ENCODE data around the gene SLC4A1AP.
A peak's percentile ranks its signal among the peaks of the same experiment; 100 is the strongest.

The SLC4A1AP gene

DNA sequence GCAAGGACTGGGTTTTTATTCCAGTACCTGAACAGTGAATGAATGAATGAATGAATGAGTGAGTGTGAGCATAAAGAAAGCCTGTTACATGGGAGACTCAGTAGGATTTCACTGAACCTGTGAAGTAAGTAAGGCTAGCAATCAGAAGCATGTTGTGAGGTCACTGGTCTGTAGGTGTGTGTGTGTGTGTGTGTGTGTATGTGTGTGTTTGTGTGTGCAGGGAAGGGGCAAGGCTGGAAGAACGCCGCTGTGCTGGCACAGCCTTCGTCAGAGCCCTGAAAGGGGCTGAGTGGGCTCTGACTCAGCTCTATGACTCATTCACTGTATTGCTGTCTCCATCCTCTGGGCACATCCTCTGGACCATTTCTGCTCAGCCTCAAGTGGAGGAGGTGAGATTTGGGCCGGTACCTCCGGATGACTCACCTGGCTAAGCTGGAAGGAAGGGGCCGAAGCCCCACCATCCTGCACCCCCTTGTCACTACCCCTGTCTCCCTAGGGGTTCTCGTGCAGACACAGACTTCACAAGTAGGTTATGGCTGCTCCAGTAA, 56.4 kb downstream of the SLC4A1AP start:
- DNase-seq (ENCODE audit: low read depth in 2 of 2) = peak; percentile 17 to 22

- no peak for DNase-seq (ENCODE audit: low read depth in 2 of 2)
Measured at GRCh38 chr2:27721335-27721734, 57.6 kb downstream of the SLC4A1AP start.

- DNase-seq (ENCODE audit: low read depth in 2 of 2) = no peak
Measured at GRCh38 chr2:27721884-27722485, 58.3 kb downstream of the SLC4A1AP start.

GRCh38 chr2:27723372-27724144, 59.9 kb downstream of the SLC4A1AP start:
- DNase-seq (ENCODE audit: low read depth in 2 of 2) = no peak

DNA sequence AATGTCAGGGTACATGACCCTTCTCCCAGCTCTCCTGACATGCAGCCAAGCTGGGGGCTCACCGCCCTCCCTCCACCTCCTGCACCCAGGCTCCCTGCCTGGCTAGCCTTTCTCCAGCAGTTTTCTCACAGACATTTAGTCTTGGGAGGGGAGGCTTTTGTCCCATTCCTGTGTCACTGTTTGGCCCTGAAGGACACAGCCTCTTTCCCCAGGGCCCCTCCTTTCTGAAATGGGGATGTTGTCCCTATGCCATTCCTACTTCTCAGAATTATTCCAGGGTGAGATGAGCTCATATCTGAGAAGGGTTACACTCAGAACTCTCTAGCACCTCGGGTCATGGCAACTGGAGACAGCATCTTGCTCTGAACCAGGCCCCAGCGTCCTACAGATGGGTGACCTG, 60.5 kb downstream of the SLC4A1AP start:
- no peak for DNase-seq (ENCODE audit: low read depth in 2 of 2)

GRCh38 chr2:27724905-27725701, 61.4 kb downstream of the SLC4A1AP start:
- no peak for DNase-seq (ENCODE audit: low read depth in 2 of 2)

- no peak for DNase-seq (ENCODE audit: low read depth in 2 of 2)
Measured at GRCh38 chr2:27727257-27727656, 63.6 kb downstream of the SLC4A1AP start.

- no peak for DNase-seq (ENCODE audit: low read depth in 2 of 2)
Measured at GRCh38 chr2:27728081-27728858, 64.6 kb downstream of the SLC4A1AP start.

DNA sequence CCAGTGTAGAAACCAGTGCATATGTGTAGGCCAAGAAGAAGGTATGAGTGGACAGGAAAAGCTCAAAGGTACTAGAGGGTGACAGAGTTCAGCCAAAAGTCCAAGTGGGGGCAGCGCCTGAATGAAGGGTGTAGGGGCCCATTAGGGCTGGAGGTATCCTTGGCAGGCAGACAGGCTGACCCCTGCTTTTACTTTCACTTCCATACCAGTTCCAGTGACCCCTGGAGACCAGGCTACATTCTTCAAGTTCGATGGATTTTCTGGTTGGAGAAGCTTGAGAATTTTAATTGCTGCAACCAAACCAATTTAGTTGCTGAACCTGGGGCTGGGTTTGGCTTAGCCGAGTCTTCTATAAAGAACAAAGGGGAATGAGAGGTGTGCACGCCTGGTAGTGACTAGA, 65.5 kb downstream of the SLC4A1AP start:
- DNase-seq (ENCODE audit: low read depth in 2 of 2) = no peak

GRCh38 chr2:27729614-27730013, 65.9 kb downstream of the SLC4A1AP start:
- no peak for DNase-seq (ENCODE audit: low read depth in 2 of 2)

GRCh38 chr2:27730261-27730662, 66.6 kb downstream of the SLC4A1AP start:
- DNase-seq (ENCODE audit: low read depth in 2 of 2) = no peak

GRCh38 chr2:27730980-27731691, 67.4 kb downstream of the SLC4A1AP start:
- DNase-seq (ENCODE audit: low read depth in 2 of 2) = no peak

GRCh38 chr2:27734305-27734704, 70.6 kb downstream of the SLC4A1AP start:
- DNase-seq (ENCODE audit: low read depth in 2 of 2) = no peak

GRCh38 chr2:27735263-27735904, 71.7 kb downstream of the SLC4A1AP start:
- peak; percentile 52 to 54 for DNase-seq (ENCODE audit: low read depth in 2 of 2)

- DNase-seq (ENCODE audit: low read depth in 2 of 2) = no peak
Measured at GRCh38 chr2:27736031-27736889, 72.6 kb downstream of the SLC4A1AP start.

DNA sequence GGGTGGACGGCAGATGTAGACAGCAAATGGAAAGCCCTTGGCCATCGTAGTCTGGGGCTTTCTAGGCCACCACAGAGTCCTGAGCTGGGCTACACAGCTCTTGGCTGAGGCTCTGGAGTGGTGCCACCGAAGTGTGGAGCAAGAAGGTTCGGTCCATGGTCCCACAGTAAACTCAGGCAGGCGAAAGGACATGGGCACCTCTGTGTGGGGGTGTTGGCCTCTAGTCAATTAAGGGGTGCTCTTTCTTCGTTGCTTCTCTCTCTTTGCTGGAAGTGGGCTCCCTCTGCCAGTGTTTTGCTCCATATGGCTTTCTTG, 73.2 kb downstream of the SLC4A1AP start:
- no peak for DNase-seq (ENCODE audit: low read depth in 2 of 2)

GRCh38 chr2:27737676-27738348, 74.1 kb downstream of the SLC4A1AP start:
- no peak for DNase-seq (ENCODE audit: low read depth in 2 of 2)

DNA sequence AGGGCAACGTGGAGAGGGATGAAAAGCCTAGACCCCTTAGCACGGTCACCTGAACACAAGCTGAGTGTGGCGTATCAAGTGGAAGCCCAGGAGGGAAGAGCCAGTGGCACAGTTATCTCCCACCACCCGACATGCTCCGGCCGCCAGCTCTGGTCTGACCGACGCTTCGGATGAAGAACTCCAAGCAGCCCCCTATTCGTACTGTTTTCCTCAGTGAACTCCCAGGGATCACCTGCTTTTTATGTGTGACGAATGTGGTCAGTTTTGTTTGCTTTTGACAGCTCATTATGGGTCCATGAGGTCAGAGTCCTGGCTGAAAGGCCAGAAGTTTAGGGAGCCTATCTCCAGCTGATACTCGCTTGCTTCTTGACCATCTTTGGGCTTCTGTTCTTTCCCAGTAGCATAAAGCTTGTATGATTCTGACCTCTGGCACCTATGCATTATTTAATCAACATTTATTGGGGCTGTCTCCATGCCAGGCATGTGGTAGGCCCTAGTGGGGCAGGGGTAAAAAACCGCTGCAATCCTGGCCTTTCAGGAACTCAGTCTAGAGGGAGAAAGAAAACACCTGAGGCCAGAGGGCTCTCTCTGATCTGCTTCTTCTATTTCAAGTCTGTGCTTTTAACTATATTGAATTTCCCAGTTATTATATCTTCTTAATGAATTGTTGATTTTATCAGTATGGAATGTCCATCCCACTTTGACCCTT, 74.8 kb downstream of the SLC4A1AP start:
- no peak for DNase-seq (ENCODE audit: low read depth in 2 of 2)

- DNase-seq (ENCODE audit: low read depth in 2 of 2) = no peak
Measured at GRCh38 chr2:27739058-27739373, 75.3 kb downstream of the SLC4A1AP start.

All from stimulated activated CD8-positive, alpha-beta memory T cell treated with anti-CD3 and anti-CD28 coated beads, Interleukin-15, amount 100 ng/mL, for 4 hours (primary cell).